Fibroblast of lung (primary cell): ENCODE measurements around the gene VWC2L. TPM values are rescaled to one million over a fixed set of nuclear protein-coding genes. Genes with fewer than 3 reads are reported as not detected.
A peak's percentile ranks its signal among the peaks of the same experiment; 100 is the strongest.

Source experiments
- DNase-seq, 2 donors: peaks; one replicate each; pipeline versions ENCODE4 v3.0.0 to v3.0.0-alpha.2; 2010; ENCODE audit warnings: low read depth in 2 of 2
- H2AFZ ChIP-seq: 2 replicates; pipeline ENCODE4 v1.5.1; 2012; ENCODE audit warnings: low read length, control low read depth, inconsistent platforms
- H3K27ac ChIP-seq: 2 replicates; pipeline ENCODE4 v1.5.1; 2011; ENCODE audit warnings: low read length, control low read depth; ENCODE audit not compliant: insufficient read depth
- H3K27me3 ChIP-seq: 2 replicates; pipeline ENCODE4 v1.5.1; 2011; ENCODE audit warnings: mild to moderate bottlenecking, low read length; ENCODE audit not compliant: control insufficient read depth, insufficient read depth
- H3K36me3 ChIP-seq: 2 replicates; pipeline ENCODE4 v1.5.1; 2011; ENCODE audit warnings: low read length; ENCODE audit not compliant: control insufficient read depth, insufficient read depth
- H3K4me1 ChIP-seq: 2 replicates; pipeline ENCODE4 v1.5.1; 2011; ENCODE audit warnings: low read length; ENCODE audit not compliant: control insufficient read depth, insufficient read depth; ENCODE audit errors: extremely low read depth
- H3K4me2 ChIP-seq: 2 replicates; pipeline ENCODE4 v1.5.1; 2011; ENCODE audit warnings: low read length, control low read depth; ENCODE audit not compliant: insufficient read depth; ENCODE audit errors: extremely low read depth
- H3K4me3 ChIP-seq, 4 experiments: fragments of 200-600 bp in 1 of 4; sonication (generic) in 1 of 4; replicated peaks in 1 of 4; 2 replicates each; pipeline ENCODE4 v1.5.1; 2011 to 2016; ENCODE audit warnings: low read length in 4 of 4, low read depth in 3 of 4, mild to moderate bottlenecking in 3 of 4, control low read depth in 2 of 4, inconsistent platforms in 1 of 4, mixed read lengths in 1 of 4; ENCODE audit not compliant: insufficient read depth in 1 of 4; ENCODE audit errors: control extremely low read depth in 1 of 4
- H3K79me2 ChIP-seq: 2 replicates; pipeline ENCODE4 v1.5.1; 2012; ENCODE audit warnings: mild to moderate bottlenecking, low read length, inconsistent platforms; ENCODE audit not compliant: control insufficient read depth, insufficient read depth
- H3K9ac ChIP-seq: 2 replicates; pipeline ENCODE4 v1.5.1; 2011; ENCODE audit warnings: mild to moderate bottlenecking, low read length, control low read depth; ENCODE audit not compliant: insufficient read depth
- H3K9me3 ChIP-seq: 2 replicates; pipeline ENCODE4 v1.5.1; 2012; ENCODE audit warnings: low read depth, low read length; ENCODE audit not compliant: control insufficient read depth, insufficient read depth
- H4K20me1 ChIP-seq: 2 replicates; pipeline ENCODE4 v1.5.1; 2011; ENCODE audit warnings: low read length; ENCODE audit not compliant: control insufficient read depth, insufficient read depth; ENCODE audit errors: extremely low read depth
- EZH2 ChIP-seq: IDR thresholded peaks from 2 replicates; pipeline ENCODE4 v1.5.1; 2012; ENCODE audit warnings: low read length, control low read depth, mild to moderate bottlenecking; ENCODE audit errors: missing control alignments
- polyA plus RNA-seq, 2 donors: library from polyadenylated mRNA; depleted of rRNA in 1 of 2; stranded (reverse) in 1 of 2; unstranded in 1 of 2; fragments of >200 nt; gene quantifications; 2 replicates each; pipeline ENCODE4 v1.2.1, GENCODE V29; 2011 to 2012; ENCODE audit warnings: missing spikeins in 1 of 2
- total RNA-seq: library from RNA; depleted of rRNA; stranded (reverse); fragments of >200 nt; gene quantifications from 2 replicates; pipeline ENCODE4 v1.2.1, GENCODE V29; 2014
- TF ChIP-seq, protein P1 (sequence below), 2 donors: IDR thresholded peaks in 1 of 2; conservative IDR thresholded peaks in 1 of 2; 1 replicate in 1 of 2; 2 replicates in 1 of 2; pipeline ENCODE4 v1.5.1; 2011 to 2012; ENCODE audit warnings: low read length in 2 of 2, control low read depth in 1 of 2, inconsistent platforms in 1 of 2, low read depth in 1 of 2, mild to moderate bottlenecking in 1 of 2

VWC2L gene
- total and polyA plus RNA-seq, 2 donors (not counting 1 experiment from before 2014, with no cell fraction given): not detected

DNA sequence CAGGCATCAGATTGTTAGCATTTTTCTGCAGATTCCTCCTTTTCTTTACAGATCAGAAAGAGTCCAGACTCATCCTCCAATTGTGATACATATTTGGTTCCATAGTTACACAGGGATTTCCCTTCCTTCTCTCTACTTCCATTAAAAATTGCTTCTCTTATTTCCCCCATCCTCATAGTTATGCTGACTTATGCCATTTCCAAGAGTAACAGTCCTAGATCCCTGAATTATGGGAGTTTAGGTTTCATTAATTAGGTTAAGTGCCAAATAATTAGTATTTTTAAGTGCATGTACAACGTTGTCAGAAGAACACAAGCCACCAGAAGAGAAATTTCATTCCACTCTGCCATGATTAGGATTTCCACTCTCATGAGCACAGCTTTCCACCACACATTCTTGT lies 200.2 kb downstream of the VWC2L start:
- no peak for DNase-seq
- TF ChIP-seq EZH2: no peak
- TF ChIP-seq, protein P1, sequence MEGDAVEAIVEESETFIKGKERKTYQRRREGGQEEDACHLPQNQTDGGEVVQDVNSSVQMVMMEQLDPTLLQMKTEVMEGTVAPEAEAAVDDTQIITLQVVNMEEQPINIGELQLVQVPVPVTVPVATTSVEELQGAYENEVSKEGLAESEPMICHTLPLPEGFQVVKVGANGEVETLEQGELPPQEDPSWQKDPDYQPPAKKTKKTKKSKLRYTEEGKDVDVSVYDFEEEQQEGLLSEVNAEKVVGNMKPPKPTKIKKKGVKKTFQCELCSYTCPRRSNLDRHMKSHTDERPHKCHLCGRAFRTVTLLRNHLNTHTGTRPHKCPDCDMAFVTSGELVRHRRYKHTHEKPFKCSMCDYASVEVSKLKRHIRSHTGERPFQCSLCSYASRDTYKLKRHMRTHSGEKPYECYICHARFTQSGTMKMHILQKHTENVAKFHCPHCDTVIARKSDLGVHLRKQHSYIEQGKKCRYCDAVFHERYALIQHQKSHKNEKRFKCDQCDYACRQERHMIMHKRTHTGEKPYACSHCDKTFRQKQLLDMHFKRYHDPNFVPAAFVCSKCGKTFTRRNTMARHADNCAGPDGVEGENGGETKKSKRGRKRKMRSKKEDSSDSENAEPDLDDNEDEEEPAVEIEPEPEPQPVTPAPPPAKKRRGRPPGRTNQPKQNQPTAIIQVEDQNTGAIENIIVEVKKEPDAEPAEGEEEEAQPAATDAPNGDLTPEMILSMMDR (conservative IDR thresholded peaks at IDR 0.05 in 1 of 2, IDR thresholded peaks at IDR 0.05 in 1 of 2; ENCODE audit: low read depth in 1 of 2, low read length in 2 of 2): no peak
- no peak overlapping the region for H3K4me3 ChIP-seq
- H2AFZ ChIP-seq: no peak overlapping the region
- H4K20me1 ChIP-seq: no peaks in the 10 kb centered on the region
- H3K27ac ChIP-seq: no peak overlapping the region
- no peaks in the 10 kb centered on the region for H3K27me3 ChIP-seq
- H3K9ac ChIP-seq: no peak overlapping the region
- H3K36me3 ChIP-seq: no peaks in the 10 kb centered on the region
- no peaks in the 10 kb centered on the region for H3K4me1 ChIP-seq
- no peaks in the 10 kb centered on the region for H3K79me2 ChIP-seq
- no peaks in the 10 kb centered on the region for H3K9me3 ChIP-seq
- H3K4me2 ChIP-seq: no peak overlapping the region

DNA sequence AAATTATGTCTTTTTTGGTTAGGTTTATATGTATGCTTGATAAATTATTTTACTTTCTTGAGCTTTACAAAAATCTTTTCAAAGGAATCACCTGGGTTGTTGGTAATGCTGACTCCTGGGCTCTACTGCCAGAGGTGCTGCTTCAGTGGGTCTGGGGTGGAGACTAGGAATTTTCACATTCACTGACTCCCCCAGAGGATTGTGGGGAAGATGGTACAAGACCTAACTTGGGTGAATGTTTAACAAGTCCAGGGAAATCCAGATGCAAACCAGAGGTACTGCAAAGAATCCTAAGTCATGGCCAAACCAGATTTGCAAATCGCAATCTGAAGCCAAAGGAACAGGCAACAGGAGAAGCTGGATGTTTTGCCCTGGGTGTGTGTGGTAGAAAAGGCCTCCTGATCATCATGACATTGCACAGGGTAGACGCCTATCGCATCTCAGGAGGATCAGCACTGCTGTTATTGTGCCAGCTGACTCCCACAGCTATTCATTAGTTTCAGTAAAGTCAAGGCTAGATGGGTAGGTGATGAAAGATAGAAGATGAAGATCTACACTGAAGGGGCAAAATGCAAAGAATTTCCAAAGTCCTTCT lies 213.4 kb downstream of the VWC2L start:
- no peak overlapping the region for H2AFZ ChIP-seq
- no peaks in the 10 kb centered on the region for H4K20me1 ChIP-seq
- H3K79me2 ChIP-seq: no peaks in the 10 kb centered on the region
- H3K9ac ChIP-seq: no peak overlapping the region
- H3K36me3 ChIP-seq: no peaks in the 10 kb centered on the region
- TF ChIP-seq, protein P1 (conservative IDR thresholded peaks at IDR 0.05 in 1 of 2, IDR thresholded peaks at IDR 0.05 in 1 of 2; ENCODE audit: low read depth in 1 of 2, low read length in 2 of 2): no peak
- no peak for TF ChIP-seq EZH2
- H3K4me3 ChIP-seq: no peak overlapping the region
- H3K27ac ChIP-seq: no peak overlapping the region
- H3K4me1 ChIP-seq: no peaks in the 10 kb centered on the region
- DNase-seq: no peak
- H3K4me2 ChIP-seq: no peak overlapping the region
- H3K9me3 ChIP-seq: no peaks in the 10 kb centered on the region
- no peaks in the 10 kb centered on the region for H3K27me3 ChIP-seq

DNA sequence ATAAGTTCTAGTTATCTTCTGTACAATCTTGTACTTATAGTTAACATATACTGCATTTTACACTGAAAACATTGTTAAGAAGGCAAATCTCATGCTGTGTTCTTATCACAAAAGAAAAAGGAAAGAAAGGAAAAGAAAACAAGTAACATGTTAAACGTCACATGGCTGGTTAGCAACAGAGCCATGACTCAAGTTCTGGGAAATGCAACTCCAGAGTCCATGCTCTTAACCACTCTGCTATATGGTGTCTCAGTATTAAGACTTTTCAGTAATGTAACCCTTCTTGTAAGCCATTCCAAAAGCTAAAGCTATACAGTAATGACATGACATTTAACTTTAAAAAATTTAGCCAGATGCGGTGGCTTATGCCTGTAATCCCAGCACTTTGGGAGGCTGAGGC lies 217.2 kb downstream of the VWC2L start:
- Histone ChIP-seq H3K27ac (no peak overlapping the region), H3K4me2 (no peak overlapping the region), H3K9ac (no peak overlapping the region), H3K4me3 (no peak overlapping the region), H3K79me2 (no peaks in the 10 kb centered on the region), H3K4me1 (no peaks in the 10 kb centered on the region), H3K36me3 (no peaks in the 10 kb centered on the region), H3K27me3 (no peaks in the 10 kb centered on the region), H2AFZ (no peak overlapping the region), H3K9me3 (no peaks in the 10 kb centered on the region), H4K20me1 (no peaks in the 10 kb centered on the region)
- TF ChIP-seq, protein P1 (conservative IDR thresholded peaks at IDR 0.05 in 1 of 2, IDR thresholded peaks at IDR 0.05 in 1 of 2; ENCODE audit: low read depth in 1 of 2, low read length in 2 of 2): no peak
- TF ChIP-seq EZH2: no peak
- DNase-seq: peak in 1 of 2 donors; percentile 35
